CD4-positive, alpha-beta T cell treated with Interleukin-6 at 100 ng/mL for 8 hours (primary cell): ENCODE data around the gene SLC30A7.
"Not testable (repeated sequence)": the region's sequence is repeated elsewhere in the genome, so short reads cannot be mapped to it uniquely, and the experiment has no call there.

Source experiments
- DNase-seq: peaks from one replicate; pipeline ENCODE4 v3.0.0-alpha.2; 2020; ENCODE audit warnings: mixed read lengths, low spot score

Gene SLC30A7

DNA sequence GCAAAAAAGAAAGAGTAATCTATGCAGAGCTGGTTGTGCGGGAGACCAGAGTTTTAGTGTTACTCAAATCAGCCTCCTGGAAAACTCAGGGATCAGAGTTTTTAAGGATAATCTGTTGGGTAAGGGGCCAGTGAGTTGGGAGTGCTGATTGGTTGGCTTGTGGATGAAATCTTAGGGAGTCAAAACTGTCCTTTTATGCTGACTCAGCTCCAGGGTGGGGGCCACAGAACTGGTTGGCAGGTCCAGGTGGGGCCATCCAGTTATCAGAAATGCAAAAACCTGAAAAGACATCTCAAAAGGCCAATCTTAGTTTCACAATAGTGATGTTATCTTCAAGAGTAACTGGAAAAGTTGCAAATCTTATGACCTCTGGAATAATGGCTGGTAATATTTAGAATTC lies 4.5 kb upstream of the SLC30A7 start:
- DNase-seq: no peak

DNA sequence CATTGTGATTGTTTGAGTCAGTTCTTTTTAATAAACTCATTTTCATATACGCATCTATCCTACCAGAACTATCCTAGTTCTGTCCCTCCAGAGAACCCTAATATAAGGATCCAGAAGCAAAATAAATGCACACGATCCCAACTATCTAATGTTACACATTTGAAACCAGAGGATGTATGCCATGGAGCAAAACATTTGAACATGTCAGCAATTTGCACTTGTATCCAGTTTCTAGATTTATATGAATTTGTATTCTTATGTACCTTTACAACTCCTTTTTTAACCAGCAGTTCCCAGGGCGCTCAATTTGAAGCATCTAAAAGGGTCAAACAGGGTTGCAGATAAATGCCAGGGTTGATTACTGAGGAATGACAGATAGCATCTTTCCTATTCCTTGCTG lies 3.3 kb upstream of the SLC30A7 start:
- no peak for DNase-seq

DNA sequence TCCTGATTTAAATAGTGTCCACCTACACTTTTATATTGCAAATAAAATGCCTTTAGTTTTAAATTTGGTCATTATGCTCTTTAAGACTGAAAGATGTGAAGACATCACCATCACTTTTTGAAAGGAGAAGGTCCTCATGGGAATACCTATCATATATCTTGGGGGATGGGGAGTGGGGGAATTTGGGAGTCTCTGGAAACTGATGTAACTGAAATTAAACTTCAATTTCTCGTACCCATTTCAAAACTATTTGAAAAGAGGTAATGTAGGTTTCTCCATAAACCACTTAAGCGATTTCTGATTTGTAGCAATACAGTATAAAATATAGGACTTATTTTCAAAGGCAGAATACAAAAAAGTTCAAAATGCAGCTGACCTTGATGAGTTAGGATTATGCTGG lies 2.2 kb upstream of the SLC30A7 start:
- no peak for DNase-seq

DNA sequence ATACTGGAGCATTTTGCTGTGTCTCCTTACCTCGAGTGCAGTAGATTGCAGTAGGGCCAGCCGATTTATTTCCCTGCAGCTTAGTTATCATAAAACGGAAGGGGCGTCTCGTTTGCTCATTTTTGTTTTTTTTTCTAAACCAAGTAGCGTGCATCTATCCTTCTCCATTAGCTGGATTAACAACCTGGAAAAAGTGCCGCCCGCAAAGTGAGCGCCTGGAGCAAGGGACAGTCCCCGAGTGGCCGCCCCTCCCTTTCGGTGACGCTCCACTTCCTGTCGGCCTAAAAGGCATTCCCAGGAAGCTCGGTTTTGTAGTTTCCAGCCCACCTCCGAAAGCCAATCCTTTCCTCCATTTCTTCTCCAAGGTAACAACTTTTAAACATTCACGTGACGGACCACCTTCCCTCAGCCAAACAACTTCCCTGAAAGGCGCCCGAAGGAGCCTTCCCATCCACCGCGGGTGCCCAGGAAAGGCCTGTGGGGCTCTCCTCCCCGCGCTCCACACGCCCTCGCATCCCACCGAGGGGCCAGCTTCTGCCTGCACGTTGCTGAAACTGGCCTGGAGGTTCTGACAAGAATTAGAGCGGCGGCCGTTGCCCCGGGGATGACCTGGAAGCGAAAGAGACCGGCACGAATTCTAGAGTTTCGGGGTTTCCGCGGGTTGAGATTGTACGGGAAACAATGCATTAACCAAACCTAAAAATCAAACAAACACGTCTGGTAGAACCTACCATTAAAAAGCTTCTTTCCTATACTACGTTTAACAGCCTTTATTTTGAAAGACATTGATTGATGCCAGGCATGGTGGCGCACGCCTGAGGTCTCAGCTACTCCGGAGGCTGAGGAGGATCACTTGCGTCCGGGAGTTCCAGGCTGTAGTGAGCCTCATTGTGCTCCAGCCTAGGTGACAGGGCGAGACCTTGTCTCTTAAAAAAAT lies 1.0 kb upstream of the SLC30A7 start, which contains the start of gene EXTL2:
Gene EXTL2 (minus strand): TSS at position 240 of the 937 bp plus-strand sequence. CDS start 6,085 bp downstream, outside the sequence.
- peak; percentile 33 for DNase-seq

DNA sequence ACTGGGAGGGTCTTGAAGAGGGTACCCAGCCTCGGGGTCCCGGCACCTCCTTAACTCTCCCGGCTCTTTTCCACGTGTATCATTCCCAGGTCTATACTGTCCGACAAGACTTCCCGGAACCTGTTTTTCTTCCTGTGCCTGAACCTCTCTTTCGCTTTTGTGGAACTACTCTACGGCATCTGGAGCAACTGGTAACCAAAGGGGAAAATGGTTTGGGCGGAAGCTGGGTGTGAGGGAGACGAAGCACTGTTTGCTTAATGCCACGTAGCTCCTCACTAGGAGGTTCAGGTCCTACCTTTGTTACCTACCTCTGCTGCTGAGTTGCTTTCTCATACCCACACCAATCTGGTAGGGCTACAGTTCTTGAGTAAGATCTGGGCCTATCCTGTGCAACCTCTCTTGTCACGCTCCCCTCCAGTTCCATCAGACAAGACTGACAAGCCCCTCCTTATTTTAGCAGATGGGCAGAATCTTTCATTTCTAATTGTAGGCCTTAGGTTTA lies 642 bp downstream of the SLC30A7 start:
- peak; percentile 63 for DNase-seq

DNA sequence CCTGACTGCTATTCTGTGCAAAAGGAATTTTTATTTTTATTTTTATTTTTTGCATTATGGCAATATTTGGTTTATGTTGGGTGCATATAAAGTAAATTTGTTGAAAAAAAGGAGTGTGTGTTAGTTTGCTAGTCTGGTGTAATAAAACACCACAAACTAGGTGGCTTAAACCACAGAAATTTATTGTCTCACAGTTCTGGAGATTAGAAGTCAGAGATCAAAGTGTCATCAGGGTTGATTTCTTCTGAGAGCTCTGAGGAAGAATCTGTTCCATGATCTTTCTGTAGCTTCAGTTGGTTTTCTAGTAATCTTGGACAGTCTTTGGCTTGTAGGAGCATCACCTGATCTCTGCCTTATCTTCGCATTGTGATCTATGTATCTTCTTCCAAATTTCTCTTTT lies 6.5 kb downstream of the SLC30A7 start:
- no peak for DNase-seq

DNA sequence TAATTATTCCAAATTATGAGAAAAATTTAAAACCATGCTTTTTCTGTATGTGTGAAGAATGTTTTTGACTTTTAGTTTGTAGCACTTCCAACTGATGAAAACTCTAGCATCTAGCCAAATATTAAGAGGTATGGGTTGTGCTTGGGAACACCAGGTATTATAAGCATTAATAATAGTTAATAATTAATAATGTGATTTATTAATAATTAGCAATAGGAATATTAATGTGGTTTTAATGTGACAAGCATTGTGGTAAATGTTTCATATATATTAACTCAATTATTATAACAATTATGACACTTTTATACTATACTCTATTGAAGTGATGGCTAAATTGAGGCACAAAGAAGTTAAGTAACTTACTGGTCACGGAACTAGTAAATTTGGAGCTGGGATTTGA lies 7.9 kb downstream of the SLC30A7 start:
- DNase-seq: no peak

DNA sequence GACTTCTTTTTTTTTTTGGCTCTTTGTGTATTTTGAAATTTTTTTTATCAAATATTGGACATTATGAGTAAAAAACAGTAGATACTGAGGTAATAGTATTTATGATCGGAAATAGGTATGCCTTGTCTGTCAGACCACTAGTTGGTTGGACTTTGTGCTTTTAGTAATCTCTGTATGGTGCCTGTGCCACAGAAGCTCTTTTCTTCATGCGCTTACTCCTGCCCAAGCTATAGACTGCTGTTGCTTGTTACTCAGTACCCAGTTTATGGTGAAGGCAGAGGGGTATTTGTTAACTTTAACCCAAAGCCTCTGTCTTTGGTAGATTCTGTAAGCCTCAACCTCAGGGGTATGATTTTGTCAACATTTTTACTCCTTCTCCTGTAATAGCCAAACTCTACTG lies 8.6 kb downstream of the SLC30A7 start:
- no peak for DNase-seq

DNA sequence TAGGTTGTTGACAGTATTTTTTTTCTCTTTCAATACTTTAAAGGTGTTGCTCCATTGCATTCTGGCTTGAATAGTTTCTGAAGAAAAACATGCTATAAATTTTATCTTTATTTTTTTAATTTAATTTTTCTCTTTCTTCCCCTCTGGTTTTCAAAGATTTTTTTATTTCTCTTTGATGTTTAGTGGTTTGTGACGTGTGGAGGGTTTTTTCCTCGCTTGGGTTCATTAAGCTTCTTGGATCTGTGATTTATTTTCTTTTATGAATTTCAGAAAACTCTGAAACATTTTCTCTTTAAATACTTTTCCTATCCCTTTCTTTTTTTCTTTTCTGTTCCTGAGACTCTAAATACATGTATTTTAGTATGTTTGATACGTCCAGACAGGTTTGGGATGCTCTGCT lies 9.3 kb downstream of the SLC30A7 start:
- DNase-seq: no peak

DNA sequence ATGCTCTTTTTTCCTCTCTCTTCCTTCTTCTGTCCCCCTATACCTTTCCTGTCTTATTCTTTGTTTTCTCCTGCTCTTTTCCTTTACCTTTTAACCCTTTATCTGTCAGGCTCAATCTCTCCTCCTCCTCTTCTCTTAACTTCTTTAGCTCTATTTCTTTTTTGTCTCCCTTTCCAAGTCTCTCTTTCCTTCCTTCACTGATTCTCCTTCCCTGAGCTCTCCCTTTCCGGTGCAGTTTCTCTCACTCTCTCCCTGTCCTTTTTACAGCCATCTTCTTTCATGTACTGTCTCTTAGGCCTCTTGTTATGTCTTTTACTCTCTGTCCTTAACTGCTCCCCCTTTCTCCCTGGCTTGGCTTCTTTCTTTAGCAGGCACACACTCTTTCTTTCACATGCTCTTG lies 12.0 kb downstream of the SLC30A7 start:
- no peak for DNase-seq

DNA sequence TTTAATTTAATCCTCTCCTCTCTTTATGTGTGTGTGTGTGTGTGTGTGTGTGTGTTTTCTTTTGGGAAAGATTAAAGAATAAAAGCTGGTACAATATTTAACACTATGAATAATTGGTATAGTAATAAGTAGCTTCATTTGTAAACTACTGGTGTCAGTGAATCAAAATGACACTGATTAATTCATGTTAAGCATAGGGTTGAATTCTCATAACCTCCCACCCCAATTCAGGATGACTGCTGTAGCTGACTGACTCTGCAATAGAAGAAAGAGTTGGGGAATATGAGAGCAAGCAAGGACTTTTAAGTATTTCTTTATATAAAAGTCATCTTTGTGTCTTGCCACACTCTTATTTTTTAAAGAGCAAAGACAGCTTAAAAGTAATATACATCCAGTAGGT lies 13.1 kb downstream of the SLC30A7 start:
- no peak for DNase-seq

DNA sequence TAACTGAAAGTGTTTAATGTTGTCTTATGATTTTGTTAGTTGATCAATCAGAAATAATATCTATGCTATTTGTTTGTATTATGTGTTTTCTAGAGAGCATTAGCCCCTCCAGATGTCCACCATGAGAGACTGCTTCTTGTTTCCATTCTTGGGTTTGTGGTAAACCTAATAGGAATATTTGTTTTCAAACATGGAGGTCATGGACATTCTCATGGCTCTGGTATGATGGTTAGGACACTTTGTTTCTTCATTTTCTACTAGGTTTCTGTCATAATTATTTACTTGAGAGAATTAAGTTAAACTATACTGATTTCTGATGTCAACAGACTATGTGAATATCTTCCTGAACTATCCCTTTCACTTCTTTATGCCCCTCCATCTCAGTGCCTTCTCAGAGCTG lies 16.1 kb downstream of the SLC30A7 start:
- DNase-seq: no peak

DNA sequence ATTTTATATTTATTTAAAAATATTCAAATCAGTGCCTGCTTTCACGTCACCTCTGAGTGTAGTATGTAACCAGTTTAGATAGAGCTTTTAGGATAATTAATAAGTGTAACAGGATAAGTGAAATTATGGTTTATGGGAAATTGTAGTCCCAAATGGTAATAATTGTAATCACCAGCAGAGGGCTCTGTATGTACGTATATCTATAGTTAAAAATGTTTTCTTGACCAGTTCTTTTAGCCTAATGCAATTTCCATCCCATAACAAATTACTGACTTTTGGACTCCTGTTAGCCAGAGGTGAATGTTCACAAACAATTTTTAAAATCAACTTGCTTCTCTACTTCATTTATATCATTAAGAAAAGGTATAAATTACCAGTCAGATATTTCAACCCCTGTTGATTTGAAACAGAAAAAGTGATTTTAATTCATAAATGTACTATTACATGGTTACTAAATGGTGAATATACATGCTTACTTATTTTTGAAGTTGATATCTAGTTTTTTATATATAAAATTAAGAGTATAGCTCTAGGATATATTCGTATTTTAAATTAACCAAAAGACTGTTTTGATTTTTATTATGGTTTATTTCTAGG lies 25.3 kb downstream of the SLC30A7 start:
- DNase-seq: peak; percentile 51

DNA sequence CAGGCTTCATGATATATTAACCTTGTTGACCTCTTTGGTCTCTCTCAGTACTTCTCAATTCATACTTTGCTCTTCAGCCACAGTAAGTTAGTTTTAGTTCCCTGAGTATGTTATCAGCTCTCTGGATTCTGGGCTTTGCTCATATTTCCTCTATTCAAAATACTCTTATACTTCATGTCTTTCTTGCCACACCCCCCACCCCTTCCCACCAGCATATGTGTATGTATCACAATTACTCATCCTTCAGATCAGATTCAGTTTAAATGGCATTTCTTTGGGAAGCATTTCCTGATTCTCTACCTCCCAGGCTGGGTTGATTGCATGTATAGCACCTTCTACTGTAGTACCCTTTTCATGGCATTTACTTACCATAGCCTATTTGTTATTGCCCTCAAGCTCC lies 28.3 kb downstream of the SLC30A7 start:
- DNase-seq: no peak

DNA sequence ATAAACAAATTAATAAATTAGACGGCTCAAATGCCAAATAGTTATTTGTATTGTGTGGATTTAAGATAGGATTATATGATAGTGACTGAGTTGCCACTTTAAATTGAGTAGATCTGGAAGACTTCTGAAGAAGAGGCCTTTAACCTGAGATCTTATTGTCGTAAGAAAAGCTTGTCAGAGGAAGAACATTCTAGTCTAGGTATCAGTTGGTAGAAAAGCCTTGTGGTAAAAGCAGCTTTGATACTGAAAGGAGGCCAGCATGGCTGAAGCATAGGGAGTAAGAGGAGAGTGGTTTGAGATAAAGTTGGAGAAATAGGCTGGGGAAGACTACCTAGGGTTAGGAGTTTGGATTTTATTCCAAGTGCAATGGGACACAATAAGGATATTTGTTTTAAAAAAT lies 29.1 kb downstream of the SLC30A7 start:
- DNase-seq: no peak

DNA sequence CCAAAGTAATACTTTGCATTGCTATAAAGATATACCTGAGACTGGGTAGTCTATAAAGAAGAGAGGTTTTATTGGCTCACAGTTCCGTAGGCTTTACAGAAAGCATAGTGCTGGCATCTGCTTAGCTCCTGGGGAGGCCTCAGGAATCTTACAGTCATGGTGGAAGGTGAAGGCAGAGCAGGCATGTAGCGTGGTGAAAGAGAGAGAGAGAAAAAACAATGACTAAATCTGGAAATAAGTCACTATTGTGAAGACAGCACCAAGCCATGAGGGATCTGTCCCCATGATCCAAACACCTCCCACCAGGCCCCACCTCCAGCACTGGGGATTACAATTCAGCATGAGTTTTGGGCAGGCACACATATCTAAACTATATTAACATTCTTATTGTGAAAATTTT lies 30.4 kb downstream of the SLC30A7 start:
- no peak for DNase-seq

DNA sequence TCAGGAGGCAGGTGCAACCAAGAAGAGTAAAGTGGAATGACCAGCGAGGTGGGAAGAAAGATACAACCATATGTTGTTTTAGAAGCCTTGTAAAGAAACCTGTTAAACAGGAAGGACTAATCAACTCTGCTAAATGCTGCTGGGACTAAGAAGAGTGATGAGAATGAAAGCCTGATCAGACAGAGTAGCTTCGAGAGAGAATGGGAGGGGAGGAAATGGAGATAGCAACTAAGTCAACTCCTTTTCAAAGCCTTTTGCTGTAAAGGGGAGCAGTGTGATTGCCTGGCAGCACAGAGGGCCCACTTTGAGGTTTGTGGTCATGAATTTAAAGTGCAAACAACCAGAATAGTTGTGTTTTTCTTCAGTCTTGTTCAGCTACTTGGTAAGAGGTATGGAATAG lies 31.4 kb downstream of the SLC30A7 start:
- DNase-seq: peak; percentile 87

DNA sequence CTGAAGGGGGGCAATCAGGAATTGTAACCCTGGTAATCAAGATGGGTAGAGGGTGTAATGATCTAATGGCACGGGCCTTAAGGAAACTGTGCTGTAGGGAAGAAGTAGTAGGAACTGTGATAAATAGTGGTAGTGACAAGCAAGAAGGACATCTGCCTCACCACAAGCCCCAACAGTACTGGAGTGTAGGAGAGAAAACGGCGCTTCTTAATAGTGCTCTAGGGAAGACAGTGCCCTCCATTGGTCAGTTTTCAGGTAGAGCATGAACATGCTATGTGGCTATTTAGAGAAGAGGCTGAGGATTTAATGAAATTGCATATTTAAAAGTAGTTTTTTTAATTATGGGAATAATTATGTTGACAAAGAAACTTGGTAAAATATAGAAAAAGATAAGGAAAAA lies 32.2 kb downstream of the SLC30A7 start:
- peak; percentile 37 for DNase-seq

DNA sequence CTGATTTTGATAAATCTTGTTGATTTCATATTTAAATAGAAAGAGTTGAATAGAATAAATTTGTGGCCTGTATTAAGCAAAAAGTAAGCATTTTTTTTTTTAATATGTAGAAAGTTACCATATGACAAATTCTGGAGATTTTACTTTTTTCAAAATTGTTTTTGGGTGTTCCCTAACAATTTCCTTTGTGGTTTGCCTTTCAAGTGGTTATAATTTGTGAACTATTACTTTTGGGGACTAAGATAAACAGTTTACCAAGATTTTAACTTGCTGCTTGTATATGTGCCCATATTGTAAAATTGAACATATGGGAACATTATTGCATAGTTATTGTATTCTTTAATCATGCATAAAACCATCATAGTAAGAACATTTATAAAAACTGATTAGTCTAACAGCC lies 34.6 kb downstream of the SLC30A7 start:
- DNase-seq: peak; percentile 22

DNA sequence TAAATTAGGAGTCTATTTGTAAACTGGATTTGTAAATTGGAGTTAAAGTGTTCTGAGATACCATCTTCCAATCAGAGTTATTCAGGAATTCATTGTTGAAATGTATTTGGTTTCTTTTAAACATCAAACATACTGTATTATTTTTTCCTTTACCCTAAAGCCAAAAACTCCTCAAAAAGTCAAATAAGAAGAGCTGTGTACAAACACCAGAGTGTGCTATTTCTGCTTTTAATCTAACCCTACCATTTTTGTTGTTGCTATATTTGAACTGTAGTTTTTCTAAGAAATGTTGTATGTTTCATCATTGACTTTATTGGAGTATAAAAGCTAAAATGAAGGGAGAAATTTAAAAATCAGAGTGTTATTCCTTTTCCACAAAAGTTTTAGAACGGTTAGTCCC lies 35.8 kb downstream of the SLC30A7 start:
- no peak for DNase-seq

DNA sequence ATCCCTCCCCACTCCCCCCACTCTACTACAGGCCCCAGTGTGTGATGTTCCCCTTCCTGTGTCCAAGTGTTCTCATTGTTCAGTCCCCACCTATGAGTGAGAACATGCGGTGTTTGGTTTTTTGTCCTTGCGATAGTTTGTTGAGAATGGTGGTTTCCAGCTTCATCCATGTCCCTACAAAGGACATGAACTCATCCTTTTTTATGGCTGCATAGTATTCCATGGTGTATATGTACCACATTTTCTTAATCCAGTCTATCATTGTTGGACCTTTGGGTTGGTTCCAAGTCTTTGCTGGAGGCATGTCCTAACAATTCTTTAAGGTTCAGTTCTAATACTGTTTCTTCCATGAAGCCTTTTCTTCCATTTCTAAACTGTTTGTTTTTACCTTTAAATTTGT lies 37.7 kb downstream of the SLC30A7 start:
- not testable (repeated sequence) for DNase-seq

DNA sequence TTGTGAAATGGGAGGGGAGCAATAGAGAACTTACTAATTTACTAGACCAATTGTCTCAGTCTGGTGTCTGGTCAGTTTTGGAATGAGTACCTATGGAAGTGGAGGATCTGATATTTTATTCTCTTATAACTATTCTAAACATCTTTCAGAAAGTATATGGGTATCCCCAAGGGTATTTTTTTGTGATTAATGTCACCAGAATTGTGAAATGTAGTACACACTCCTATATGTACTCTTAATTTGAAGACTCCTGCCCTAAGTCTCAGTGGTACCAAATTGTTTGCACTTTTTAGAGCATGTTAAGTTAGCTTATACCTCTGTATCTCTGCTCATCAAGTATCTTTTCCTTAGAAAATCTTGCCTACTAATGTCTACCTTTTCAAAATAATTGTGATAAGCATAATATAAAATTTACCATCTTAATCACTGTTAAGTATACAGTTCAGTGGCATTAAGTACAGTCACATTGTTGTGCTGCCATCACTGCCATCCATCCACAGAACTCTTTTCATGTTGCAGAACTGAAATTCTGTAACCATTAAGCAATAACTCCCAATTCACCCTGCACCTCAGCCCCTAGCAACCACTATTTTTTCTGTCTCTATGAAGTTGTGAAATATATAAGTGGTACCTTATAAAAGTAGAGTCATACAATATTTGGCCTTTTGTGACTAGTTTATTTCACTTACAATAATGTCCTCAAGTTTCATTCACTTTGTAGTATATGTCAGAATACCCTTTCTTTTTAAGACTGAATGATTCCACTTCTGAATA lies 40.5 kb downstream of the SLC30A7 start:
- no peak for DNase-seq

DNA sequence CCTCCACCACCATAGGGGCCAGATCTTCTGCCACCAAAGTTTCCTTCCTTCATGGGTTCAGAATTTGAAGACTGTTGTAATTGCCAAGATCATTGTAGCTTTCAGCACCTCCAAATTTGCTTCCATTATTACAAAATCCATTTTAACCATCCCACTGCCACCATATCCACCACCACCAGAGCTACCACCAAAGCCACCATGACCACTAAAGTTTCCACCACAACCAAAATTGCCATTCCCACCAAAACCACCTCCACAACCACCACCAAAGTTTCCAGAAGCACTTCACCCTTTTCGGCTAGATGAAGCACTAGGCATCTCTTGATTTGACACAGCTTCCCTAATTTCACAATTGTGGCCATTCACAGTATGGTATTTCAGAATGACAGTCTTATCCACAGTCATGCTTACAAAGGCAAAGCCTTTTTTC lies 45.2 kb downstream of the SLC30A7 start:
- no peak for DNase-seq
